GM12878 (cell line): ENCODE measurements around the gene IFIT2. TPM values are rescaled to one million over a fixed set of nuclear protein-coding genes. Genes with fewer than 3 reads are reported as not detected.

ENCODE experiments used
- ATAC-seq: fragments of 200-7000 bp; cut with Tn5 transposase; 3 replicates; pipeline ENCODE4 v1.9.1; 2020; ENCODE audit warnings: mild to moderate bottlenecking, moderate library complexity
- BruUV-seq: library from RNA; stranded (reverse); fragments of 400-500 nt; replicated peaks from 2 replicates; lab custom pipeline; 2021; lab: Mats Ljungman, UMichigan
- CTCF ChIA-PET: fragments of 300-600 bp; sonication (Branson Sonifier 250); formaldehyde crosslinking; extraction: SDS; loops from one replicate; lab custom pipeline; 2021; ENCODE audit warnings: inconsistent platforms; lab: Yijun Ruan, JAX
- POLR2A ChIA-PET: fragments of 350-600 bp; formaldehyde crosslinking; extraction: SDS; loops from one replicate; lab custom pipeline; 2021; ENCODE audit warnings: inconsistent platforms; lab: Charles Lee
- RAD21 ChIA-PET: fragments of 300-600 bp; sonication (Branson Sonifier 250); formaldehyde crosslinking; loops from one replicate; lab custom pipeline; 2023; ENCODE audit warnings: antibody characterized with exemption; ENCODE audit not compliant: unreplicated experiment; lab: Charles Lee
- SMC1A ChIA-PET: fragments of 300-600 bp; sonication (Branson Sonifier 250); formaldehyde crosslinking; loops from one replicate; lab custom pipeline; 2023; ENCODE audit not compliant: unreplicated experiment, uncharacterized antibody; lab: Charles Lee
- DNase-seq: peaks from one replicate; pipeline ENCODE4 v3.0.0-alpha.2; 2011; ENCODE audit warnings: low read depth, low spot score
- FAIRE-seq: peaks from 3 replicates; lab custom pipeline; 2011; peaks lifted over from hg19 to GRCh38; lab: Jason Lieb, UNC
- H2AFZ ChIP-seq: 2 replicates; pipeline ENCODE4 v1.6.0; 2011; ENCODE audit warnings: low read depth, low read length, control low read depth; ENCODE audit not compliant: control insufficient read depth
- H3K27ac ChIP-seq: 2 replicates; pipeline ENCODE4 v1.5.1; 2011; ENCODE audit warnings: control low read depth; ENCODE audit not compliant: control insufficient read depth, insufficient read depth
- H3K27me3 ChIP-seq, 2 experiments: replicated peaks in 1 of 2; 2 replicates each; pipeline versions ENCODE4 v1.6.0 to v1.6.1; 2011; ENCODE audit warnings: low read length in 1 of 2; ENCODE audit not compliant: control insufficient read depth in 2 of 2, insufficient read depth in 2 of 2
- H3K36me3 ChIP-seq, 2 experiments: 2 replicates each; pipeline ENCODE4 v1.5.1; 2011; ENCODE audit warnings: low read length in 1 of 2; ENCODE audit not compliant: control insufficient read depth in 2 of 2, insufficient read depth in 2 of 2
- H3K4me1 ChIP-seq: 2 replicates; pipeline ENCODE4 v1.6.1; 2011; ENCODE audit warnings: mild to moderate bottlenecking, low read length, moderate library complexity, mixed read lengths; ENCODE audit not compliant: control insufficient read depth, insufficient read depth
- H3K4me2 ChIP-seq: 2 replicates; pipeline ENCODE4 v1.6.0; 2011; ENCODE audit warnings: control low read depth; ENCODE audit not compliant: control insufficient read depth, insufficient read depth
- H3K4me3 ChIP-seq: fragments of 200-600 bp; sonication (generic); 2 replicates; pipeline ENCODE4 v1.5.1; 2016
- H3K79me2 ChIP-seq: 2 replicates; pipeline ENCODE4 v1.6.0; 2011; ENCODE audit warnings: low read length; ENCODE audit not compliant: control insufficient read depth, insufficient read depth
- H3K9ac ChIP-seq: 2 replicates; pipeline ENCODE4 v1.8.0; 2011; ENCODE audit warnings: low read length, control low read depth, mixed read lengths; ENCODE audit not compliant: control insufficient read depth, insufficient read depth
- H3K9me3 ChIP-seq: replicated peaks from 3 replicates; pipeline ENCODE4 v1.5.1; 2011; ENCODE audit warnings: mild to moderate bottlenecking, low read length; ENCODE audit not compliant: control insufficient read depth, insufficient read depth
- H4K20me1 ChIP-seq: 2 replicates; pipeline ENCODE4 v1.6.0; 2011; ENCODE audit not compliant: control insufficient read depth, insufficient read depth
- E4F1 ChIP-seq: fragments of 450-650 bp; IDR thresholded peaks from 2 replicates; pipeline ENCODE4 v1.6.1; 2018; ENCODE audit warnings: borderline replicate concordance, mild to moderate bottlenecking; ENCODE audit not compliant: partially characterized antibody
- HDAC6 ChIP-seq: fragments of 200-600 bp; sonication (generic); IDR thresholded peaks from one replicate; pipeline ENCODE4 v1.8.0; 2017; ENCODE audit warnings: antibody characterized with exemption; ENCODE audit not compliant: unreplicated experiment
- JUND ChIP-seq: IDR thresholded peaks from 2 replicates; pipeline ENCODE4 v1.6.1; 2012; ENCODE audit warnings: low read depth, mild to moderate bottlenecking, low read length, improper control_type of control experiment, moderate library complexity
- NR2C2 ChIP-seq: IDR thresholded peaks from 2 replicates; pipeline ENCODE4 v1.6.1; 2011; ENCODE audit warnings: borderline replicate concordance, low read depth; ENCODE audit not compliant: control insufficient read depth, insufficient read length
- POLR2AphosphoS5 ChIP-seq: IDR thresholded peaks from 2 replicates; pipeline ENCODE4 v1.6.1; 2011; ENCODE audit warnings: mild to moderate bottlenecking, low read length, inconsistent platforms
- RAD21 ChIP-seq: IDR thresholded peaks from 2 replicates; pipeline ENCODE4 v1.6.1; 2011; ENCODE audit warnings: mild to moderate bottlenecking, low read depth, low read length, moderate library complexity; ENCODE audit not compliant: insufficient read depth
- RCOR1 ChIP-seq: conservative IDR thresholded peaks from 2 replicates; pipeline ENCODE4 v1.6.1; 2012; ENCODE audit warnings: low read depth, low read length, improper control_type of control experiment
- RUNX3 ChIP-seq: IDR thresholded peaks from 2 replicates; pipeline ENCODE4 v1.6.1; 2012; ENCODE audit warnings: low read length, inconsistent platforms
- SP1 ChIP-seq: IDR thresholded peaks from one replicate; pipeline ENCODE4 v1.6.1; 2011; ENCODE audit warnings: low read depth, low read length
- SREBF1 ChIP-seq: IDR thresholded peaks from 2 replicates; pipeline ENCODE4 v1.6.1; 2012; ENCODE audit warnings: mild to moderate bottlenecking, low read length
- WGBS: methylation state at CpG from one replicate; pipeline ENCODE4 v1.1.6; 2016; ENCODE audit warnings: low lambda C conversion rate; ENCODE audit not compliant: insufficient replicate concordance, insufficient coverage; ENCODE audit errors: missing lambda C conversion rate; 5-methylcytosine and 5-hydroxymethylcytosine counted together
- in situ Hi-C: fragments of 300-500 bp; cut with MboI; formaldehyde crosslinking; loops from 9 replicates; pipeline ENCODE4 v1.14.3; 2018; ENCODE audit warnings: mixed read lengths
- intact Hi-C: fragments of 100-400 bp; cut with micrococcal nuclease; formaldehyde crosslinking; loops from one replicate; pipeline ENCODE4 v1.14.2; 2022; ENCODE audit not compliant: unreplicated experiment
- polyA plus RNA-seq, 11 experiments: library from polyadenylated mRNA; depleted of rRNA in 4 of 11; unstranded in 6 of 11; stranded (reverse) in 5 of 11; fragments of >200 nt; fragmentation: Nextera tagmentation in 4 of 11; fragmentation: Illumina TruSeq in 1 of 11; extraction: Ambion mirVana in 4 of 11; extraction: Trizol in 1 of 11; gene quantifications; 1 replicate in 1 of 11; 2 replicates in 10 of 11; pipeline versions ENCODE4 v1.2.1 to v1.2.3, GENCODE V29; 2011 to 2016; ENCODE audit warnings: inconsistent platforms in 2 of 11, missing spikeins in 2 of 11, low read depth in 1 of 11
- total RNA-seq, 4 experiments: library from RNA; depleted of rRNA in 3 of 4; stranded (reverse); fragments of >200 nt in 3 of 4; fragmentation: Illumina TruSeq in 1 of 4; extraction: Trizol in 1 of 4; gene quantifications; 2 replicates each; pipeline versions ENCODE4 v1.2.1 to v1.2.3, GENCODE V29; 2013 to 2021

The IFIT2 gene
- total and polyA plus RNA-seq, 10 of the 15 experiments (the other 5 are each of a cell fraction or from before 2014, with no cell fraction given) = 5.2 to 14.8 (median 9.7) TPM

DNA sequence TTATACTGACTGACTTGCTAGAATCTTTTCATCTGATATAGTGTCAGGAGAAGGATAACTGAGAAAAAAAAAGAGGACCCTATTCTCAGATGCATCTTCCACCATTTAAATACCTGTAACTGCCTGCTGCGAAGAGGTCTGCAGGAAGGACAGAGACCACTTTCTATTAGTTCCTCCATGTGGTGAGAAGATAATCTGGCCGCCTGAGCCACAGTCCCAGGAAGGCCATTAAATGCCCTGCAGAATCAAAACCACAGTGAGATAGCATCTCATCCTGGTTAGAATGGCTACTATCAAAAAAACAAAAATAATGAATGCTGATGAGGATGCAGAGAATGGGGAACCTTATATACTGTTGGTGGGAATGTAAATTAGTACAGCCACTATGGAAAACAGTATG, 56.1 kb downstream of the IFIT2 start:
- ATAC-seq (no peak), FAIRE-seq (no peak), DNase-seq (no peak)
- in situ Hi-C loops (no loop called here), intact Hi-C loops (no loop called here)
- Histone ChIP-seq H4K20me1 (no peaks in the 10 kb centered on the region), H3K4me1 (no peaks in the 10 kb centered on the region), H2AFZ (no peak overlapping the region), H3K27ac (no peak overlapping the region), H3K4me2 (no peak overlapping the region), H3K36me3 (no peaks in the 10 kb centered on the region), H3K27me3 (no peaks in the 10 kb centered on the region), H3K79me2 (no peaks in the 10 kb centered on the region), H3K9me3 (no peaks in the 10 kb centered on the region), H3K4me3 (no peak overlapping the region), H3K9ac (no peak overlapping the region)
- WGBS = 50% methylated on average over 2 of the region's 2 CpGs
- TF ChIP-seq NR2C2 = no peak
- TF ChIP-seq RAD21 = no peak
- TF ChIP-seq SREBF1 = no peak
- TF ChIP-seq RUNX3 = no peak
- no peak for TF ChIP-seq POLR2AphosphoS5
- no peak for TF ChIP-seq E4F1
- TF ChIP-seq RCOR1 = no peak
- TF ChIP-seq HDAC6 = no peak
- no peak for TF ChIP-seq JUND
- no peak for TF ChIP-seq SP1
- BruUV-seq = no TSS peak
- POLR2A ChIA-PET = interaction anchor here (1.8 kb wide), 1 partner anchor 10 kb away, joined by 3 read pairs; no protein-coding TSS in a partner anchor
- CTCF ChIA-PET = no interaction called here
- SMC1A ChIA-PET = interaction anchor here (4.8 kb wide), 1 partner anchor 9 kb away, joined by 40 read pairs; no protein-coding TSS in a partner anchor
- RAD21 ChIA-PET = interaction anchor here (2.5 kb wide), 1 partner anchor 12 kb away, joined by 8 read pairs; no protein-coding TSS in a partner anchor

Other genes starting within 250 kb of the IFIT2 start
- not detected in 2 replicates for gene CH25H, start 94.7 kb upstream of the IFIT2 start, total RNA-seq (2014; rRNA removed)
- not detected in 2 replicates for gene CH25H, start 94.7 kb upstream of the IFIT2 start, total RNA-seq (2014; rRNA removed; fragmentation: Illumina TruSeq; extraction: Trizol)
- not detected in 2 replicates for gene CH25H, start 94.7 kb upstream of the IFIT2 start, total RNA-seq (2021)
- not detected in 2 replicates for gene CH25H, start 94.7 kb upstream of the IFIT2 start, polyA plus RNA-seq (2011; rRNA removed)
- not detected in 2 replicates for gene CH25H, start 94.7 kb upstream of the IFIT2 start, polyA plus RNA-seq (2014; fragmentation: Illumina TruSeq; extraction: Trizol)
- gene CH25H, start 94.7 kb upstream of the IFIT2 start, polyA plus RNA-seq (2014; fragmentation: Nextera tagmentation; extraction: Ambion mirVana) = not detected
- gene CH25H, start 94.7 kb upstream of the IFIT2 start, polyA plus RNA-seq (2014; rRNA removed) = not detected in 2 replicates
- not detected for gene CH25H, start 94.7 kb upstream of the IFIT2 start, polyA plus RNA-seq (2016; fragmentation: Nextera tagmentation; extraction: Ambion mirVana)
- gene LIPA, start 50.3 kb upstream of the IFIT2 start, total RNA-seq (2014; rRNA removed) = 33.0 and 44.9 TPM in 2 replicates
- gene LIPA, start 50.3 kb upstream of the IFIT2 start, total RNA-seq (2014; rRNA removed; fragmentation: Illumina TruSeq; extraction: Trizol) = 34.0 and 36.1 TPM in 2 replicates
- 32.3 and 33.8 TPM in 2 replicates for gene LIPA, start 50.3 kb upstream of the IFIT2 start, total RNA-seq (2021)
- gene LIPA, start 50.3 kb upstream of the IFIT2 start, polyA plus RNA-seq (2011; rRNA removed) = 43.0 and 59.4 TPM in 2 replicates
- 46.5 and 64.2 TPM in 2 replicates for gene LIPA, start 50.3 kb upstream of the IFIT2 start, polyA plus RNA-seq (2014; fragmentation: Illumina TruSeq; extraction: Trizol)
- gene LIPA, start 50.3 kb upstream of the IFIT2 start, polyA plus RNA-seq (2014; fragmentation: Nextera tagmentation; extraction: Ambion mirVana) = 10 to 100 TPM; 36.0 to 45.2 TPM
- 25.7 and 31.1 TPM in 2 replicates for gene LIPA, start 50.3 kb upstream of the IFIT2 start, polyA plus RNA-seq (2014; rRNA removed)
- gene LIPA, start 50.3 kb upstream of the IFIT2 start, polyA plus RNA-seq (2016; fragmentation: Nextera tagmentation; extraction: Ambion mirVana) = 10 to 100 TPM; 44.1 to 50.3 TPM
- gene IFIT3, start 26.0 kb downstream of the IFIT2 start, total RNA-seq (2014; rRNA removed) = 39.1 and 55.0 TPM in 2 replicates
- 67.3 and 79.1 TPM in 2 replicates for gene IFIT3, start 26.0 kb downstream of the IFIT2 start, total RNA-seq (2014; rRNA removed; fragmentation: Illumina TruSeq; extraction: Trizol)
- gene IFIT3, start 26.0 kb downstream of the IFIT2 start, total RNA-seq (2021) = 38.9 and 44.4 TPM in 2 replicates
- 30.8 and 39.2 TPM in 2 replicates for gene IFIT3, start 26.0 kb downstream of the IFIT2 start, polyA plus RNA-seq (2011; rRNA removed)
- 70.2 and 91.4 TPM in 2 replicates for gene IFIT3, start 26.0 kb downstream of the IFIT2 start, polyA plus RNA-seq (2014; fragmentation: Illumina TruSeq; extraction: Trizol)
- 10 to 100 TPM; 27.0 to 50.4 TPM for gene IFIT3, start 26.0 kb downstream of the IFIT2 start, polyA plus RNA-seq (2014; fragmentation: Nextera tagmentation; extraction: Ambion mirVana)
- gene IFIT3, start 26.0 kb downstream of the IFIT2 start, polyA plus RNA-seq (2014; rRNA removed) = 35.8 and 52.1 TPM in 2 replicates
- 10 to 100 TPM; 51.7 to 53.0 TPM for gene IFIT3, start 26.0 kb downstream of the IFIT2 start, polyA plus RNA-seq (2016; fragmentation: Nextera tagmentation; extraction: Ambion mirVana)
- gene IFIT1B, start 76.0 kb downstream of the IFIT2 start, total RNA-seq (2014; rRNA removed) = not detected in 2 replicates
- gene IFIT1B, start 76.0 kb downstream of the IFIT2 start, total RNA-seq (2014; rRNA removed; fragmentation: Illumina TruSeq; extraction: Trizol) = not detected in 2 replicates
- not detected in 2 replicates for gene IFIT1B, start 76.0 kb downstream of the IFIT2 start, total RNA-seq (2021)
- not detected in 2 replicates for gene IFIT1B, start 76.0 kb downstream of the IFIT2 start, polyA plus RNA-seq (2011; rRNA removed)
- gene IFIT1B, start 76.0 kb downstream of the IFIT2 start, polyA plus RNA-seq (2014; fragmentation: Illumina TruSeq; extraction: Trizol) = 0.17 TPM in 1 of 2 replicates, not detected in the other
- under 1 TPM in 1 of 2 experiments, not detected in 1; 0.04 TPM for gene IFIT1B, start 76.0 kb downstream of the IFIT2 start, polyA plus RNA-seq (2014; fragmentation: Nextera tagmentation; extraction: Ambion mirVana)
- gene IFIT1B, start 76.0 kb downstream of the IFIT2 start, polyA plus RNA-seq (2014; rRNA removed) = not detected in 2 replicates
- not detected for gene IFIT1B, start 76.0 kb downstream of the IFIT2 start, polyA plus RNA-seq (2016; fragmentation: Nextera tagmentation; extraction: Ambion mirVana)
- 19.7 and 29.8 TPM in 2 replicates for gene IFIT1, start 90.6 kb downstream of the IFIT2 start, total RNA-seq (2014; rRNA removed)
- gene IFIT1, start 90.6 kb downstream of the IFIT2 start, total RNA-seq (2014; rRNA removed; fragmentation: Illumina TruSeq; extraction: Trizol) = 32.0 and 39.2 TPM in 2 replicates
- gene IFIT1, start 90.6 kb downstream of the IFIT2 start, total RNA-seq (2021) = 18.8 and 22.5 TPM in 2 replicates
- gene IFIT1, start 90.6 kb downstream of the IFIT2 start, polyA plus RNA-seq (2011; rRNA removed) = 23.4 and 36.6 TPM in 2 replicates
- gene IFIT1, start 90.6 kb downstream of the IFIT2 start, polyA plus RNA-seq (2014; fragmentation: Illumina TruSeq; extraction: Trizol) = 31.5 and 44.4 TPM in 2 replicates
- 10 to 100 TPM; 28.9 to 37.2 TPM for gene IFIT1, start 90.6 kb downstream of the IFIT2 start, polyA plus RNA-seq (2014; fragmentation: Nextera tagmentation; extraction: Ambion mirVana)
- 17.5 and 21.3 TPM in 2 replicates for gene IFIT1, start 90.6 kb downstream of the IFIT2 start, polyA plus RNA-seq (2014; rRNA removed)
- 10 to 100 TPM; 13.9 to 16.1 TPM for gene IFIT1, start 90.6 kb downstream of the IFIT2 start, polyA plus RNA-seq (2016; fragmentation: Nextera tagmentation; extraction: Ambion mirVana)
- 12.1 and 16.4 TPM in 2 replicates for gene IFIT5, start 112.5 kb downstream of the IFIT2 start, total RNA-seq (2014; rRNA removed)
- 15.4 and 17.2 TPM in 2 replicates for gene IFIT5, start 112.5 kb downstream of the IFIT2 start, total RNA-seq (2014; rRNA removed; fragmentation: Illumina TruSeq; extraction: Trizol)
- gene IFIT5, start 112.5 kb downstream of the IFIT2 start, total RNA-seq (2021) = 11.0 and 12.5 TPM in 2 replicates
- gene IFIT5, start 112.5 kb downstream of the IFIT2 start, polyA plus RNA-seq (2011; rRNA removed) = 17.0 and 27.6 TPM in 2 replicates
- gene IFIT5, start 112.5 kb downstream of the IFIT2 start, polyA plus RNA-seq (2014; fragmentation: Illumina TruSeq; extraction: Trizol) = 11.4 and 14.7 TPM in 2 replicates
- gene IFIT5, start 112.5 kb downstream of the IFIT2 start, polyA plus RNA-seq (2014; fragmentation: Nextera tagmentation; extraction: Ambion mirVana) = 1 to 10 TPM; 5.9 to 8.3 TPM
- 6.6 and 8.6 TPM in 2 replicates for gene IFIT5, start 112.5 kb downstream of the IFIT2 start, polyA plus RNA-seq (2014; rRNA removed)
- 1 to 10 TPM; 8.6 to 9.9 TPM for gene IFIT5, start 112.5 kb downstream of the IFIT2 start, polyA plus RNA-seq (2016; fragmentation: Nextera tagmentation; extraction: Ambion mirVana)
- not detected in 2 replicates for gene SLC16A12, start 233.5 kb downstream of the IFIT2 start, total RNA-seq (2014; rRNA removed)
- not detected in 2 replicates for gene SLC16A12, start 233.5 kb downstream of the IFIT2 start, total RNA-seq (2014; rRNA removed; fragmentation: Illumina TruSeq; extraction: Trizol)
- not detected in 2 replicates for gene SLC16A12, start 233.5 kb downstream of the IFIT2 start, total RNA-seq (2021)
- gene SLC16A12, start 233.5 kb downstream of the IFIT2 start, polyA plus RNA-seq (2011; rRNA removed) = not detected in 2 replicates
- not detected in 2 replicates for gene SLC16A12, start 233.5 kb downstream of the IFIT2 start, polyA plus RNA-seq (2014; fragmentation: Illumina TruSeq; extraction: Trizol)
- gene SLC16A12, start 233.5 kb downstream of the IFIT2 start, polyA plus RNA-seq (2014; fragmentation: Nextera tagmentation; extraction: Ambion mirVana) = not detected
- not detected in 2 replicates for gene SLC16A12, start 233.5 kb downstream of the IFIT2 start, polyA plus RNA-seq (2014; rRNA removed)
- not detected for gene SLC16A12, start 233.5 kb downstream of the IFIT2 start, polyA plus RNA-seq (2016; fragmentation: Nextera tagmentation; extraction: Ambion mirVana)